WTC11 (cell line): ENCODE measurements around the gene LHPP. TPM values are rescaled to one million over a fixed set of nuclear protein-coding genes. Genes with fewer than 3 reads are reported as not detected.

Source experiments
- ATAC-seq: fragments of 200-7000 bp; cut with Tn5 transposase; 2 replicates; pipeline ENCODE4 v1.10.0; 2021; ENCODE audit warnings: mild to moderate bottlenecking, moderate library complexity
- CTCF ChIA-PET: fragments of 300-600 bp; sonication (Branson Sonifier 250); formaldehyde crosslinking; loops from one replicate; lab custom pipeline; 2021; ENCODE audit warnings: antibody characterized with exemption; lab: Charles Lee
- POLR2A ChIA-PET: fragments of 350-600 bp; sonication (Branson Sonifier 250); formaldehyde crosslinking; loops from one replicate; lab custom pipeline; 2021; ENCODE audit warnings: antibody characterized with exemption; lab: Charles Lee
- DNase-seq: peaks from one replicate; pipeline ENCODE4 v3.0.0; 2021; ENCODE audit warnings: low spot score
- H3K27ac Mint-ChIP-seq: 2 replicates; pipeline ENCODE4 v1.8.0; 2021; ENCODE audit warnings: mixed read lengths
- H3K27me3 Mint-ChIP-seq: 2 replicates; pipeline ENCODE4 v1.8.0; 2021; ENCODE audit warnings: low read depth, mild to moderate bottlenecking, moderate library complexity, mixed read lengths
- H3K36me3 Mint-ChIP-seq: 2 replicates; pipeline ENCODE4 v1.8.0; 2021; ENCODE audit warnings: mixed read lengths
- H3K4me1 Mint-ChIP-seq: 2 replicates; pipeline ENCODE4 v1.8.0; 2022; ENCODE audit warnings: mixed read lengths
- H3K4me3 Mint-ChIP-seq: 2 replicates; pipeline ENCODE4 v1.8.0; 2021; ENCODE audit warnings: mild to moderate bottlenecking, moderate library complexity, mixed read lengths
- H3K9me3 Mint-ChIP-seq: 2 replicates; pipeline ENCODE4 v1.8.0; 2021; ENCODE audit warnings: mixed read lengths
- ATF1 ChIP-seq: sonication (generic); formaldehyde crosslinking; IDR thresholded peaks from 2 replicates; pipeline ENCODE4 v1.8.1; 2023; ENCODE audit warnings: mild to moderate bottlenecking, moderate library complexity, missing genetic modification reagents
- ATF6 ChIP-seq: sonication (generic); formaldehyde crosslinking; IDR thresholded peaks from 2 replicates; pipeline ENCODE4 v1.8.1; 2023; ENCODE audit warnings: mild to moderate bottlenecking, missing genetic modification reagents
- FOXP1 ChIP-seq: sonication (generic); formaldehyde crosslinking; IDR thresholded peaks from 2 replicates; pipeline ENCODE4 v1.8.0; 2022; ENCODE audit warnings: missing genetic modification reagents, mild to moderate bottlenecking, moderate library complexity, borderline replicate concordance
- GABPB1 ChIP-seq: sonication (generic); formaldehyde crosslinking; IDR thresholded peaks from 2 replicates; pipeline ENCODE4 v1.8.1; 2023; ENCODE audit warnings: mild to moderate bottlenecking, missing genetic modification reagents
- JAZF1 ChIP-seq: fragments of 250-450 bp; sonication (Bioruptor Pico); IDR thresholded peaks from 2 replicates; pipeline ENCODE4 v1.9.0; 2021; ENCODE audit warnings: moderate library complexity, mild to moderate bottlenecking, inconsistent platforms
- JUN ChIP-seq: sonication (generic); formaldehyde crosslinking; IDR thresholded peaks from 2 replicates; pipeline ENCODE4 v1.8.0; 2023; ENCODE audit warnings: mild to moderate bottlenecking, missing genetic modification reagents
- MAX ChIP-seq: sonication (generic); formaldehyde crosslinking; IDR thresholded peaks from 2 replicates; pipeline ENCODE4 v1.8.0; 2022; ENCODE audit warnings: mild to moderate bottlenecking, missing genetic modification reagents
- NFE2L1 ChIP-seq: sonication (generic); formaldehyde crosslinking; IDR thresholded peaks from 2 replicates; pipeline ENCODE4 v1.8.1; 2023; ENCODE audit warnings: missing genetic modification reagents
- OVOL2 ChIP-seq: fragments of 250-450 bp; sonication (Bioruptor Pico); IDR thresholded peaks from 2 replicates; pipeline ENCODE4 v1.9.0; 2021; ENCODE audit warnings: mild to moderate bottlenecking, borderline replicate concordance
- PRRX2 ChIP-seq: fragments of 250-450 bp; sonication (Bioruptor Pico); IDR thresholded peaks from 2 replicates; pipeline ENCODE4 v1.8.0; 2021; ENCODE audit warnings: mild to moderate bottlenecking
- RORB ChIP-seq: fragments of 250-450 bp; sonication (Bioruptor Pico); IDR thresholded peaks from 2 replicates; pipeline ENCODE4 v1.9.0; 2021; ENCODE audit warnings: mild to moderate bottlenecking
- TEAD1 ChIP-seq: sonication (generic); formaldehyde crosslinking; IDR thresholded peaks from 2 replicates; pipeline ENCODE4 v1.8.0; 2022; ENCODE audit warnings: mild to moderate bottlenecking, missing genetic modification reagents
- ZNF232 ChIP-seq: sonication (generic); formaldehyde crosslinking; IDR thresholded peaks from 2 replicates; pipeline ENCODE4 v1.8.0; 2022; ENCODE audit warnings: mild to moderate bottlenecking, missing genetic modification reagents
- ZNF317 ChIP-seq: sonication (generic); formaldehyde crosslinking; IDR thresholded peaks from 2 replicates; pipeline ENCODE4 v1.8.1; 2023; ENCODE audit warnings: low read depth, mild to moderate bottlenecking, moderate library complexity, missing genetic modification reagents, borderline replicate concordance
- ZNF396 ChIP-seq: fragments of 250-450 bp; sonication (Bioruptor Pico); IDR thresholded peaks from 2 replicates; pipeline ENCODE4 v1.8.0; 2021; ENCODE audit warnings: mild to moderate bottlenecking, moderate library complexity, borderline replicate concordance
- ZNF423 ChIP-seq: fragments of 250-450 bp; sonication (Bioruptor Pico); IDR thresholded peaks from 2 replicates; pipeline ENCODE4 v2.1.2; 2022; ENCODE audit warnings: mild to moderate bottlenecking, moderate library complexity
- total RNA-seq: library from RNA; stranded (reverse); gene quantifications from 3 replicates; pipeline ENCODE4 v1.2.3, GENCODE V29; 2021
- TF ChIP-seq, protein P1 (sequence below): sonication (generic); formaldehyde crosslinking; IDR thresholded peaks from 2 replicates; pipeline ENCODE4 v1.8.1; 2023; ENCODE audit warnings: mild to moderate bottlenecking, missing genetic modification reagents, borderline replicate concordance
- TF ChIP-seq, protein P2 (sequence below): sonication (generic); formaldehyde crosslinking; IDR thresholded peaks from 2 replicates; pipeline ENCODE4 v1.8.1; 2022; ENCODE audit warnings: mild to moderate bottlenecking, missing genetic modification reagents, moderate library complexity, borderline replicate concordance
- TF ChIP-seq, protein P3 (sequence below): sonication (generic); formaldehyde crosslinking; IDR thresholded peaks from 2 replicates; pipeline ENCODE4 v1.8.0; 2023; ENCODE audit warnings: missing genetic modification reagents, mild to moderate bottlenecking, borderline replicate concordance
- TF ChIP-seq, protein P4 (sequence below): fragments of 250-450 bp; sonication (Bioruptor Pico); IDR thresholded peaks from 2 replicates; pipeline ENCODE4 v1.8.0; 2021; ENCODE audit warnings: mild to moderate bottlenecking

The LHPP gene
- total RNA-seq, 1 experiment from 2014 or later, result 33.2 TPM

DNA sequence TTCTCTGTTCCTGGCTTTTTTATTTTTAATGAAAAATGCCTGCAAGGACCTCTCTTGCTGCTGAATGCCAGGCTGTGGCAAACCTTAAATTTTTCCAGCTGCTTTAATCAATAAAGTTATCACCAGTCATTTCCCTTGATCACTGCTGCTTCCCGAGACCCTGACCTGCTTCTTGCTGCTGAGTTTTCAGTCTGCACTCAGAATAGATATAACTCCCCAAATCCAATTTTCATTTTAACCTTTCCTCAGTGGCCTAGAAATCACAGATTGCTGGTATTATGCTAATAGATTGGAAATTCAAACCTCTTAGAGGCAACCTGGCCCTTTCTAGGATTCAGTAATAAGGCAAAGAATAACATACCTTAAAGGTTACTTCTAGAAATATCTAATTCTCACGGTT, 43.7 kb downstream of the LHPP start (continued):
- TF ChIP-seq ZNF317 (CRISPR knock-in tag), result no peak
- TF ChIP-seq PRRX2 (CRISPR knock-in tag), result no peak
- no peak for TF ChIP-seq MAX (CRISPR knock-in tag)
- no peak for TF ChIP-seq JUN (CRISPR knock-in tag)
- no peak for TF ChIP-seq ZNF232 (CRISPR knock-in tag)
- no peak for TF ChIP-seq FOXP1 (CRISPR knock-in tag)

- Mint-ChIP-seq H3K4me3 (no peak overlapping the region), H3K4me1 (peaks cover 3% of the 10 kb centered on the region; the same call in 1 of the 2 replicates), H3K27ac (no peak overlapping the region), H3K27me3 (no peaks in the 10 kb centered on the region), H3K36me3 (peaks cover 3% of the 10 kb centered on the region; the same call in 1 of the 2 replicates), H3K9me3 (no peaks in the 10 kb centered on the region; the same call in 1 of the 2 replicates)
- POLR2A ChIA-PET, result no interaction called here
- ATAC-seq, result no peak; the same call in 1 of the 2 replicates
- DNase-seq, result no peak
- CTCF ChIA-PET, result interaction anchor here (1.3 kb wide), 1 partner anchor 47 kb away, joined by 8 read pairs; the partner anchor contains the start of gene LHPP
- TF ChIP-seq, protein P1, sequence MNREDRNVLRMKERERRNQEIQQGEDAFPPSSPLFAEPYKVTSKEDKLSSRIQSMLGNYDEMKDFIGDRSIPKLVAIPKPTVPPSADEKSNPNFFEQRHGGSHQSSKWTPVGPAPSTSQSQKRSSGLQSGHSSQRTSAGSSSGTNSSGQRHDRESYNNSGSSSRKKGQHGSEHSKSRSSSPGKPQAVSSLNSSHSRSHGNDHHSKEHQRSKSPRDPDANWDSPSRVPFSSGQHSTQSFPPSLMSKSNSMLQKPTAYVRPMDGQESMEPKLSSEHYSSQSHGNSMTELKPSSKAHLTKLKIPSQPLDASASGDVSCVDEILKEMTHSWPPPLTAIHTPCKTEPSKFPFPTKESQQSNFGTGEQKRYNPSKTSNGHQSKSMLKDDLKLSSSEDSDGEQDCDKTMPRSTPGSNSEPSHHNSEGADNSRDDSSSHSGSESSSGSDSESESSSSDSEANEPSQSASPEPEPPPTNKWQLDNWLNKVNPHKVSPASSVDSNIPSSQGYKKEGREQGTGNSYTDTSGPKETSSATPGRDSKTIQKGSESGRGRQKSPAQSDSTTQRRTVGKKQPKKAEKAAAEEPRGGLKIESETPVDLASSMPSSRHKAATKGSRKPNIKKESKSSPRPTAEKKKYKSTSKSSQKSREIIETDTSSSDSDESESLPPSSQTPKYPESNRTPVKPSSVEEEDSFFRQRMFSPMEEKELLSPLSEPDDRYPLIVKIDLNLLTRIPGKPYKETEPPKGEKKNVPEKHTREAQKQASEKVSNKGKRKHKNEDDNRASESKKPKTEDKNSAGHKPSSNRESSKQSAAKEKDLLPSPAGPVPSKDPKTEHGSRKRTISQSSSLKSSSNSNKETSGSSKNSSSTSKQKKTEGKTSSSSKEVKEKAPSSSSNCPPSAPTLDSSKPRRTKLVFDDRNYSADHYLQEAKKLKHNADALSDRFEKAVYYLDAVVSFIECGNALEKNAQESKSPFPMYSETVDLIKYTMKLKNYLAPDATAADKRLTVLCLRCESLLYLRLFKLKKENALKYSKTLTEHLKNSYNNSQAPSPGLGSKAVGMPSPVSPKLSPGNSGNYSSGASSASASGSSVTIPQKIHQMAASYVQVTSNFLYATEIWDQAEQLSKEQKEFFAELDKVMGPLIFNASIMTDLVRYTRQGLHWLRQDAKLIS (CRISPR knock-in tag), result no peak
- no peak for TF ChIP-seq NFE2L1 (CRISPR knock-in tag)
- TF ChIP-seq ZNF396 (CRISPR knock-in tag), result no peak
- no peak for TF ChIP-seq RORB (CRISPR knock-in tag)
- no peak for TF ChIP-seq TEAD1 (CRISPR knock-in tag)
- TF ChIP-seq, protein P2, sequence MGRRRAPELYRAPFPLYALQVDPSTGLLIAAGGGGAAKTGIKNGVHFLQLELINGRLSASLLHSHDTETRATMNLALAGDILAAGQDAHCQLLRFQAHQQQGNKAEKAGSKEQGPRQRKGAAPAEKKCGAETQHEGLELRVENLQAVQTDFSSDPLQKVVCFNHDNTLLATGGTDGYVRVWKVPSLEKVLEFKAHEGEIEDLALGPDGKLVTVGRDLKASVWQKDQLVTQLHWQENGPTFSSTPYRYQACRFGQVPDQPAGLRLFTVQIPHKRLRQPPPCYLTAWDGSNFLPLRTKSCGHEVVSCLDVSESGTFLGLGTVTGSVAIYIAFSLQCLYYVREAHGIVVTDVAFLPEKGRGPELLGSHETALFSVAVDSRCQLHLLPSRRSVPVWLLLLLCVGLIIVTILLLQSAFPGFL (CRISPR knock-in tag), result no peak
- no peak for TF ChIP-seq ZNF423 (CRISPR knock-in tag)
- TF ChIP-seq, protein P3, sequence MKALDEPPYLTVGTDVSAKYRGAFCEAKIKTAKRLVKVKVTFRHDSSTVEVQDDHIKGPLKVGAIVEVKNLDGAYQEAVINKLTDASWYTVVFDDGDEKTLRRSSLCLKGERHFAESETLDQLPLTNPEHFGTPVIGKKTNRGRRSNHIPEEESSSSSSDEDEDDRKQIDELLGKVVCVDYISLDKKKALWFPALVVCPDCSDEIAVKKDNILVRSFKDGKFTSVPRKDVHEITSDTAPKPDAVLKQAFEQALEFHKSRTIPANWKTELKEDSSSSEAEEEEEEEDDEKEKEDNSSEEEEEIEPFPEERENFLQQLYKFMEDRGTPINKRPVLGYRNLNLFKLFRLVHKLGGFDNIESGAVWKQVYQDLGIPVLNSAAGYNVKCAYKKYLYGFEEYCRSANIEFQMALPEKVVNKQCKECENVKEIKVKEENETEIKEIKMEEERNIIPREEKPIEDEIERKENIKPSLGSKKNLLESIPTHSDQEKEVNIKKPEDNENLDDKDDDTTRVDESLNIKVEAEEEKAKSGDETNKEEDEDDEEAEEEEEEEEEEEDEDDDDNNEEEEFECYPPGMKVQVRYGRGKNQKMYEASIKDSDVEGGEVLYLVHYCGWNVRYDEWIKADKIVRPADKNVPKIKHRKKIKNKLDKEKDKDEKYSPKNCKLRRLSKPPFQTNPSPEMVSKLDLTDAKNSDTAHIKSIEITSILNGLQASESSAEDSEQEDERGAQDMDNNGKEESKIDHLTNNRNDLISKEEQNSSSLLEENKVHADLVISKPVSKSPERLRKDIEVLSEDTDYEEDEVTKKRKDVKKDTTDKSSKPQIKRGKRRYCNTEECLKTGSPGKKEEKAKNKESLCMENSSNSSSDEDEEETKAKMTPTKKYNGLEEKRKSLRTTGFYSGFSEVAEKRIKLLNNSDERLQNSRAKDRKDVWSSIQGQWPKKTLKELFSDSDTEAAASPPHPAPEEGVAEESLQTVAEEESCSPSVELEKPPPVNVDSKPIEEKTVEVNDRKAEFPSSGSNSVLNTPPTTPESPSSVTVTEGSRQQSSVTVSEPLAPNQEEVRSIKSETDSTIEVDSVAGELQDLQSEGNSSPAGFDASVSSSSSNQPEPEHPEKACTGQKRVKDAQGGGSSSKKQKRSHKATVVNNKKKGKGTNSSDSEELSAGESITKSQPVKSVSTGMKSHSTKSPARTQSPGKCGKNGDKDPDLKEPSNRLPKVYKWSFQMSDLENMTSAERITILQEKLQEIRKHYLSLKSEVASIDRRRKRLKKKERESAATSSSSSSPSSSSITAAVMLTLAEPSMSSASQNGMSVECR (CRISPR knock-in tag), result no peak
- TF ChIP-seq JAZF1 (CRISPR knock-in tag), result no peak
- no peak for TF ChIP-seq GABPB1 (CRISPR knock-in tag)
- no peak for TF ChIP-seq OVOL2 (CRISPR knock-in tag)
- TF ChIP-seq, protein P4, sequence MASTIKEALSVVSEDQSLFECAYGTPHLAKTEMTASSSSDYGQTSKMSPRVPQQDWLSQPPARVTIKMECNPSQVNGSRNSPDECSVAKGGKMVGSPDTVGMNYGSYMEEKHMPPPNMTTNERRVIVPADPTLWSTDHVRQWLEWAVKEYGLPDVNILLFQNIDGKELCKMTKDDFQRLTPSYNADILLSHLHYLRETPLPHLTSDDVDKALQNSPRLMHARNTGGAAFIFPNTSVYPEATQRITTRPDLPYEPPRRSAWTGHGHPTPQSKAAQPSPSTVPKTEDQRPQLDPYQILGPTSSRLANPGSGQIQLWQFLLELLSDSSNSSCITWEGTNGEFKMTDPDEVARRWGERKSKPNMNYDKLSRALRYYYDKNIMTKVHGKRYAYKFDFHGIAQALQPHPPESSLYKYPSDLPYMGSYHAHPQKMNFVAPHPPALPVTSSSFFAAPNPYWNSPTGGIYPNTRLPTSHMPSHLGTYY (CRISPR knock-in tag), result no peak
- no peak for TF ChIP-seq ATF1 (CRISPR knock-in tag)
- no peak for TF ChIP-seq ATF6 (CRISPR knock-in tag)
Measured at GRCh38 chr10:124508070-124508667, 46.5 kb downstream of the LHPP start.
